Upper lobe of right lung (tissue), 1 donor: Measurements from ENCODE around the gene UBR2. TPM values are rescaled to one million over a fixed set of nuclear protein-coding genes. Genes with fewer than 3 reads are reported as not detected.

ENCODE experiments used
- ATAC-seq: fragments of 200-7000 bp; cut with Tn5 transposase; one replicate; pipeline ENCODE4 v1.9.1; 2020; ENCODE audit warnings: mild to moderate bottlenecking, moderate library complexity
- DNase-seq: peaks from one replicate; pipeline ENCODE4 v3.0.0-alpha.2; 2020
- H3K27ac ChIP-seq: fragments of 200-600 bp; one replicate; pipeline ENCODE4 v1.8.0; 2022
- H3K27me3 ChIP-seq: fragments of 200-600 bp; one replicate; pipeline ENCODE4 v1.8.0; 2022; ENCODE audit warnings: mild to moderate bottlenecking
- H3K36me3 ChIP-seq: fragments of 200-600 bp; one replicate; pipeline ENCODE4 v1.8.0; 2022
- H3K4me1 ChIP-seq: fragments of 200-600 bp; one replicate; pipeline ENCODE4 v1.8.0; 2022
- H3K4me3 ChIP-seq: fragments of 200-600 bp; one replicate; pipeline ENCODE4 v1.8.0; 2022; ENCODE audit warnings: mild to moderate bottlenecking
- H3K9me3 ChIP-seq: fragments of 200-600 bp; one replicate; pipeline ENCODE4 v1.8.0; 2022
- intact Hi-C: fragments of 100-400 bp; cut with DNase I; formaldehyde crosslinking; loops from one replicate; pipeline ENCODE4 v1.11.0; 2022
- total RNA-seq: library from RNA; stranded (reverse); fragmentation: NEBNext Ultra II Directional; extraction: Animal tissue kit (Norgen Biotek cat#: 25700); gene quantifications from one replicate; pipeline ENCODE4 v1.2.1, GENCODE V29; 2021
- TF ChIP-seq, protein P1 (sequence below): fragments of 200-600 bp; IDR thresholded peaks from one replicate; pipeline ENCODE4 v1.8.0; 2022; ENCODE audit warnings: antibody characterized with exemption
- donor health status: DM: no; HTN: yes; CAD: no; lungs with severe emphysema.

UBR2 gene
- total RNA-seq, 1 donor from 2014 or later = 36.6 TPM

DNA sequence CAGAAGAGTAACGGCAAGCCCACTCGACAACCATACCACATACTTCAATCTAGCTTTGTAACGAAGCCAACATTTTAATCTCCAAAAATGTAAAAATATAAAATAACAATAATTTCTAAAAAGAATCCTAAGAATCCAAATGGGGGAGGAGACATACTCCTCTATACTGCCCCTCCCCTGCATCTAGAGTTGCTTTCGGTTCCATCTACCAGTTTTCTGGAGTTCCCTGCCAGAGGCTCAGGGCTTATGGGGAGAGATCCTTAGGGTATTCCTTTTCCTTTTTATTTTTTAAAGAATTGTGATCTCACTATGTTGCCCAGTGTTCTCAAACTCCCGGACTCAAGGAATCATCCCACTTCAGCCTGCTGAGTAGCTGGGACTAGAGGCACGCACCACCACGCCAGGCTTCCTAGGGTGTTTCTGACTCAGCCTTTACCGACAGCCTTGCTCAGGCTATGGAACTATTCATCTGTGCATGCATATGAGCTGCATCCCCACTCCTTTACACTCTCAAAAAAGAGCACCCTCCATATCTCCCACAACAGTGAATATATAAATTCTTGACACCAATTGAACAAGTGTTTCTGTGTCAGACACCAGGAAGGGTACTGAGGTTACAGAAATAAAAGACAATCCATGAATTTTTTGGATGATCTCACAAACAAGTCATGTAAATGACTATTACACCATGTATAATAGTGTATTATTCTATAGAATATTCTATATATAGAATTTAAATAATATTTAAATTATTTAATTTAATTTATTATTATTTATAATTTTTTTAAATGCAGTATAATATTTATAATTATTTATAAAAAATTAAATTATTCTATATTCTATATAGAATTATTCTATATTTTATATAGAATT, 40.7 kb upstream of the UBR2 start:
- intact Hi-C loops = no loop called here
- H3K4me1 ChIP-seq = no peaks in the 10 kb centered on the region
- no peak for ATAC-seq

DNA sequence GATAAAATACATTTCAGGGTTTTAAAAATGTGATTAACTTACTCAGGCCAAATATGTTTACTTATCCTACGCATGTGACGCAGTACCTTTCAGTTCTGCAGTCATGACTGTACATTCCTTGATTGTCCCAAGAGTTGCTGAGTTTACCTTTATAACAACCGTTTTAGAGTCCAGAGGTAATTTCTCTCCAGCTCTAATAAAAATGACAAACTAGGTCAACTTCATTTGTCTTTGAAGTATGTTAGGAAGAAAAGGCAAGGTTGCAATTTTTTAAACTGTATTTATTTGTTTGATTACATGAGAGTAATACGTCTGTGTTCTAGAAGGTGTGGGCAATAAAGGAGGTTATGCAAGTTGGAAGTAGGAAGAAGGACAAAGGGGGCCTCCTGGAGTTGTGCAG, 38.6 kb upstream of the UBR2 start:
- Histone ChIP-seq H3K4me1 (no peaks in the 10 kb centered on the region), H3K27me3 (no peaks in the 10 kb centered on the region), H3K36me3 (no peaks in the 10 kb centered on the region), H3K27ac (no peak overlapping the region), H3K9me3 (no peaks in the 10 kb centered on the region), H3K4me3 (no peak overlapping the region)
- intact Hi-C loops = no loop called here
- ATAC-seq (no peak), DNase-seq (no peak)
- TF ChIP-seq, protein P1, sequence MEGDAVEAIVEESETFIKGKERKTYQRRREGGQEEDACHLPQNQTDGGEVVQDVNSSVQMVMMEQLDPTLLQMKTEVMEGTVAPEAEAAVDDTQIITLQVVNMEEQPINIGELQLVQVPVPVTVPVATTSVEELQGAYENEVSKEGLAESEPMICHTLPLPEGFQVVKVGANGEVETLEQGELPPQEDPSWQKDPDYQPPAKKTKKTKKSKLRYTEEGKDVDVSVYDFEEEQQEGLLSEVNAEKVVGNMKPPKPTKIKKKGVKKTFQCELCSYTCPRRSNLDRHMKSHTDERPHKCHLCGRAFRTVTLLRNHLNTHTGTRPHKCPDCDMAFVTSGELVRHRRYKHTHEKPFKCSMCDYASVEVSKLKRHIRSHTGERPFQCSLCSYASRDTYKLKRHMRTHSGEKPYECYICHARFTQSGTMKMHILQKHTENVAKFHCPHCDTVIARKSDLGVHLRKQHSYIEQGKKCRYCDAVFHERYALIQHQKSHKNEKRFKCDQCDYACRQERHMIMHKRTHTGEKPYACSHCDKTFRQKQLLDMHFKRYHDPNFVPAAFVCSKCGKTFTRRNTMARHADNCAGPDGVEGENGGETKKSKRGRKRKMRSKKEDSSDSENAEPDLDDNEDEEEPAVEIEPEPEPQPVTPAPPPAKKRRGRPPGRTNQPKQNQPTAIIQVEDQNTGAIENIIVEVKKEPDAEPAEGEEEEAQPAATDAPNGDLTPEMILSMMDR = no peak

More for the DNA sequence above, 40.7 kb upstream of the UBR2 start:
- no peak overlapping the region for H3K27ac ChIP-seq
- TF ChIP-seq, protein P1 = no peak
- DNase-seq = no peak
- H3K9me3 ChIP-seq = no peaks in the 10 kb centered on the region
- no peak overlapping the region for H3K4me3 ChIP-seq
- no peaks in the 10 kb centered on the region for H3K36me3 ChIP-seq
- H3K27me3 ChIP-seq = no peaks in the 10 kb centered on the region

GRCh38 chr6:42526616-42527015, 37.2 kb upstream of the UBR2 start:
- intact Hi-C loops = no loop called here
- Histone ChIP-seq H3K36me3 (no peaks in the 10 kb centered on the region), H3K27ac (no peak overlapping the region), H3K4me1 (no peaks in the 10 kb centered on the region), H3K9me3 (no peaks in the 10 kb centered on the region), H3K27me3 (no peaks in the 10 kb centered on the region), H3K4me3 (no peak overlapping the region)
- DNase-seq (no peak), ATAC-seq (no peak)
- TF ChIP-seq, protein P1 = no peak

- TF ChIP-seq, protein P1 = no peak
- Histone ChIP-seq H3K9me3 (no peaks in the 10 kb centered on the region), H3K27me3 (no peaks in the 10 kb centered on the region), H3K36me3 (no peaks in the 10 kb centered on the region), H3K4me1 (no peaks in the 10 kb centered on the region), H3K4me3 (no peak overlapping the region), H3K27ac (no peak overlapping the region)
- ATAC-seq = no peak
- intact Hi-C loops = no loop called here
- no peak for DNase-seq
Measured at GRCh38 chr6:42527204-42527603, 36.6 kb upstream of the UBR2 start.

DNA sequence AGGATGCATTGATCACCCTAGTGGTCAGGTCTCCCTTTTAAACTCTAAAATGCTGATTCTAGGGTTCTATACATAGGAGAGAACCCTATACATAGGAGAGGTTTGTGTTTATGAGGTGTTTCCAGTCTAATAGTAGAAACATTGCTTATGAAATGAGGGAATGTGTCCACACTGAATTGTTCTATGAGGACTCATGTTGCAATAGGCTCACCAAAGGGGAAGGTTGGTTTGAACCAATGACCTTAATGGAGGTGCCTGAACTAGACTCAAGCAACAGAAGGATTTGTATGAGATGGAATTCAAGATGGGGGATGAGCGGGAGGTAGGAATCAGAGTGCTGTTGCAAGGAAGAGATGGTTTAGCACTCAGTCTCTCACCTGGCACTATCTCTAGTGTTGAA, 33.5 kb upstream of the UBR2 start:
- ATAC-seq (peak; percentile 40), DNase-seq (no peak)
- Histone ChIP-seq H3K27me3 (no peaks in the 10 kb centered on the region), H3K4me3 (no peak overlapping the region), H3K9me3 (no peaks in the 10 kb centered on the region), H3K4me1 (no peaks in the 10 kb centered on the region), H3K27ac (no peak overlapping the region), H3K36me3 (no peaks in the 10 kb centered on the region)
- intact Hi-C loops = no loop called here
- TF ChIP-seq, protein P1 = no peak
